HepG2 (cell line): ENCODE data around the gene ALG9. TPM values are rescaled to one million over a fixed set of nuclear protein-coding genes. Genes with fewer than 3 reads are reported as not detected.

Experiments
- ELF3 ChIP-seq: IDR thresholded peaks from 2 replicates; pipeline ENCODE4 v1.6.1; 2016; ENCODE audit warnings: missing genetic modification reagents, missing compliant biosample characterization
- ERF ChIP-seq: IDR thresholded peaks from 2 replicates; pipeline ENCODE4 v1.6.1; 2018; ENCODE audit warnings: missing biosample characterization, missing genetic modification reagents
- GATA4 ChIP-seq: sonication (generic); IDR thresholded peaks from 2 replicates; pipeline ENCODE4 v1.6.1; 2016; ENCODE audit warnings: antibody characterized with exemption, low read depth, borderline replicate concordance
- HNF4G ChIP-seq, 2 experiments: sonication (generic) in 1 of 2; formaldehyde crosslinking in 1 of 2; IDR thresholded peaks; 2 replicates each; pipeline versions ENCODE4 v1.4.0 to v1.6.1; 2011 to 2020; ENCODE audit warnings: borderline replicate concordance in 2 of 2, low read depth in 2 of 2, mild to moderate bottlenecking in 2 of 2, low read length in 1 of 2, missing genetic modification reagents in 1 of 2, moderate library complexity in 1 of 2
- KAT7 ChIP-seq: IDR thresholded peaks from 2 replicates; pipeline ENCODE4 v1.6.1; 2018; ENCODE audit warnings: borderline replicate concordance, missing compliant biosample characterization
- PITX1 ChIP-seq: sonication (generic); formaldehyde crosslinking; IDR thresholded peaks from 2 replicates; pipeline ENCODE4 v1.5.1; 2020; ENCODE audit warnings: mild to moderate bottlenecking, missing genetic modification reagents
- POGZ ChIP-seq: sonication (generic); formaldehyde crosslinking; IDR thresholded peaks from 2 replicates; pipeline ENCODE4 v1.4.0; 2020; ENCODE audit warnings: mild to moderate bottlenecking, missing genetic modification reagents
- SALL1 ChIP-seq: sonication (generic); formaldehyde crosslinking; IDR thresholded peaks from 2 replicates; pipeline ENCODE4 v1.8.0; 2022; ENCODE audit warnings: mild to moderate bottlenecking, missing genetic modification reagents
- SAP130 ChIP-seq: IDR thresholded peaks from 2 replicates; pipeline ENCODE4 v1.6.1; 2016; ENCODE audit warnings: low read depth
- TAF1 ChIP-seq: sonication (generic); formaldehyde crosslinking; IDR thresholded peaks from 2 replicates; pipeline ENCODE4 v1.4.0; 2020; ENCODE audit warnings: missing genetic modification reagents
- WIZ ChIP-seq: sonication (generic); formaldehyde crosslinking; IDR thresholded peaks from 2 replicates; pipeline ENCODE4 v1.5.1; 2020; ENCODE audit warnings: mild to moderate bottlenecking, missing genetic modification reagents
- ZKSCAN8 ChIP-seq: IDR thresholded peaks from 2 replicates; pipeline ENCODE4 v1.6.1; 2016; ENCODE audit warnings: borderline replicate concordance, missing genetic modification reagents, missing compliant biosample characterization
- ZNF709 ChIP-seq: sonication (generic); formaldehyde crosslinking; IDR thresholded peaks from 2 replicates; pipeline ENCODE4 v1.5.0; 2020; ENCODE audit warnings: mild to moderate bottlenecking, missing genetic modification reagents
- ZNF737 ChIP-seq: sonication (generic); formaldehyde crosslinking; IDR thresholded peaks from 2 replicates; pipeline ENCODE4 v1.5.0; 2020; ENCODE audit warnings: missing genetic modification reagents, mild to moderate bottlenecking, borderline replicate concordance
- polyA plus RNA-seq, 8 experiments: library from polyadenylated mRNA; depleted of rRNA in 3 of 8; stranded (reverse) in 7 of 8; unstranded in 1 of 8; fragments of >200 nt; fragmentation: Illumina TruSeq in 4 of 8; extraction: Trizol in 4 of 8; gene quantifications; 2 replicates each; pipeline versions ENCODE4 v1.2.1 to v1.2.3, GENCODE V29; 2011 to 2016; ENCODE audit warnings: low read depth in 4 of 8, missing spikeins in 1 of 8, mixed read lengths in 1 of 8; ENCODE audit not compliant: insufficient read depth in 1 of 8
- total RNA-seq, 5 experiments: library from RNA; depleted of rRNA; stranded (reverse); fragments of >200 nt; fragmentation: Illumina TruSeq; extraction: Trizol; gene quantifications; 2 replicates each; pipeline ENCODE4 v1.2.3, GENCODE V29; 2016; ENCODE audit warnings: low read depth in 1 of 5
- TF ChIP-seq, protein P1 (sequence below): sonication (generic); formaldehyde crosslinking; IDR thresholded peaks from 2 replicates; pipeline ENCODE4 v1.5.0; 2020; ENCODE audit warnings: mild to moderate bottlenecking, missing genetic modification reagents
- TF ChIP-seq, protein P2 (sequence below): sonication (generic); formaldehyde crosslinking; IDR thresholded peaks from 2 replicates; pipeline ENCODE4 v1.4.0; 2020; ENCODE audit warnings: missing genetic modification reagents
- TF ChIP-seq, protein P3 (sequence below): sonication (generic); formaldehyde crosslinking; IDR thresholded peaks from 2 replicates; pipeline ENCODE4 v1.4.0; 2020; ENCODE audit warnings: missing genetic modification reagents
- TF ChIP-seq, protein P4 (sequence below): sonication (generic); formaldehyde crosslinking; IDR thresholded peaks from 2 replicates; pipeline ENCODE4 v1.4.0; 2020; ENCODE audit warnings: missing genetic modification reagents
- TF ChIP-seq, protein P5 (sequence below): sonication (generic); formaldehyde crosslinking; IDR thresholded peaks from 2 replicates; pipeline ENCODE4 v1.9.0; 2021; ENCODE audit warnings: missing genetic modification reagents, borderline replicate concordance

ALG9 gene
- total and polyA plus RNA-seq, 2 of the 13 experiments (the other 11 are each of a cell fraction or from before 2014, with no cell fraction given), result 39.4 to 40.6 TPM

DNA sequence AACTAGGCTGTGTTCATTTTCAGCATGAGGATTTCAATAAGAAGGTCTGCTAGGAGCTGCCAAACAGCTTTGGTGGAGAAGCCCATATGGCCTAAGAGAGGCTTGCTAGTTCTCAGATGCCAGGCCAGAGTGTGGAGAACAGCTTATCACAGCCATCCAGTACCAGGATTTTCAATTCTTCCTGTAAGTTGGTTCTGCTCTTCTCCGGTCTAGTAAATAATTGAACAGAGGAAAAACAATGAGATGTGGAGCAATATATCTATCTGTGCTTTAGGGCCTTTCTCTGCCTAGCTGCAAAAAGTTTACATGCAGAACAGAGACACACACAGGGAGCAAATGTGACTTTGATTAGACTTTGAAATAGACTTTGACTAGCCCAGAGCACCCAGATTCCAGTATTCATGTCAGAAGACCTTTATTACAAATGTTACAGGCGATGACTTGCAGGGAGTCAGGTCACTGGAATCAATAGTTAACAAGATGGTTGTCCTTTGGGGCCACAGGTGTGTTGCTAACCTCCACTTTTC is 85.4 kb downstream of the ALG9 start (continued):
- TF ChIP-seq, protein P1, sequence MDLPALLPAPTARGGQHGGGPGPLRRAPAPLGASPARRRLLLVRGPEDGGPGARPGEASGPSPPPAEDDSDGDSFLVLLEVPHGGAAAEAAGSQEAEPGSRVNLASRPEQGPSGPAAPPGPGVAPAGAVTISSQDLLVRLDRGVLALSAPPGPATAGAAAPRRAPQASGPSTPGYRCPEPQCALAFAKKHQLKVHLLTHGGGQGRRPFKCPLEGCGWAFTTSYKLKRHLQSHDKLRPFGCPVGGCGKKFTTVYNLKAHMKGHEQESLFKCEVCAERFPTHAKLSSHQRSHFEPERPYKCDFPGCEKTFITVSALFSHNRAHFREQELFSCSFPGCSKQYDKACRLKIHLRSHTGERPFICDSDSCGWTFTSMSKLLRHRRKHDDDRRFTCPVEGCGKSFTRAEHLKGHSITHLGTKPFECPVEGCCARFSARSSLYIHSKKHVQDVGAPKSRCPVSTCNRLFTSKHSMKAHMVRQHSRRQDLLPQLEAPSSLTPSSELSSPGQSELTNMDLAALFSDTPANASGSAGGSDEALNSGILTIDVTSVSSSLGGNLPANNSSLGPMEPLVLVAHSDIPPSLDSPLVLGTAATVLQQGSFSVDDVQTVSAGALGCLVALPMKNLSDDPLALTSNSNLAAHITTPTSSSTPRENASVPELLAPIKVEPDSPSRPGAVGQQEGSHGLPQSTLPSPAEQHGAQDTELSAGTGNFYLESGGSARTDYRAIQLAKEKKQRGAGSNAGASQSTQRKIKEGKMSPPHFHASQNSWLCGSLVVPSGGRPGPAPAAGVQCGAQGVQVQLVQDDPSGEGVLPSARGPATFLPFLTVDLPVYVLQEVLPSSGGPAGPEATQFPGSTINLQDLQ (CRISPR knock-in tag), result no peak
- TF ChIP-seq, protein P2, sequence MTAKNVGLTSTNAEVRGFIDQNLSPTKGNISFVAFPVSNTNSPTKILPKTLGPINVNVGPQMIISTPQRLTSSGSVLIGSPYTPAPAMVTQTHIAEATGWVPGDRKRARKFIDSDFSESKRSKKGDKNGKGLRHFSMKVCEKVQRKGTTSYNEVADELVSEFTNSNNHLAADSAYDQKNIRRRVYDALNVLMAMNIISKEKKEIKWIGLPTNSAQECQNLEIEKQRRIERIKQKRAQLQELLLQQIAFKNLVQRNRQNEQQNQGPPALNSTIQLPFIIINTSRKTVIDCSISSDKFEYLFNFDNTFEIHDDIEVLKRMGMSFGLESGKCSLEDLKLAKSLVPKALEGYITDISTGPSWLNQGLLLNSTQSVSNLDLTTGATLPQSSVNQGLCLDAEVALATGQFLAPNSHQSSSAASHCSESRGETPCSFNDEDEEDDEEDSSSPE (CRISPR knock-in tag), result no peak
- TF ChIP-seq HNF4G (IDR thresholded peaks at IDR 0.05; ENCODE audit: borderline replicate concordance, low read depth, low read length), result 0 out of 2 replicates have a peak, but pooled peaks have one; percentile 16
- TF ChIP-seq HNF4G (CRISPR knock-in tag; IDR thresholded peaks at IDR 0.05; ENCODE audit: borderline replicate concordance, low read depth), result no peak
- TF ChIP-seq SAP130 (CRISPR knock-in tag), result peak; percentile 58
- TF ChIP-seq, protein P3, sequence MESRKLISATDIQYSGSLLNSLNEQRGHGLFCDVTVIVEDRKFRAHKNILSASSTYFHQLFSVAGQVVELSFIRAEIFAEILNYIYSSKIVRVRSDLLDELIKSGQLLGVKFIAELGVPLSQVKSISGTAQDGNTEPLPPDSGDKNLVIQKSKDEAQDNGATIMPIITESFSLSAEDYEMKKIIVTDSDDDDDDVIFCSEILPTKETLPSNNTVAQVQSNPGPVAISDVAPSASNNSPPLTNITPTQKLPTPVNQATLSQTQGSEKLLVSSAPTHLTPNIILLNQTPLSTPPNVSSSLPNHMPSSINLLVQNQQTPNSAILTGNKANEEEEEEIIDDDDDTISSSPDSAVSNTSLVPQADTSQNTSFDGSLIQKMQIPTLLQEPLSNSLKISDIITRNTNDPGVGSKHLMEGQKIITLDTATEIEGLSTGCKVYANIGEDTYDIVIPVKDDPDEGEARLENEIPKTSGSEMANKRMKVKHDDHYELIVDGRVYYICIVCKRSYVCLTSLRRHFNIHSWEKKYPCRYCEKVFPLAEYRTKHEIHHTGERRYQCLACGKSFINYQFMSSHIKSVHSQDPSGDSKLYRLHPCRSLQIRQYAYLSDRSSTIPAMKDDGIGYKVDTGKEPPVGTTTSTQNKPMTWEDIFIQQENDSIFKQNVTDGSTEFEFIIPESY (CRISPR knock-in tag), result no peak
- no peak for TF ChIP-seq TAF1 (CRISPR knock-in tag)
- TF ChIP-seq, protein P4, sequence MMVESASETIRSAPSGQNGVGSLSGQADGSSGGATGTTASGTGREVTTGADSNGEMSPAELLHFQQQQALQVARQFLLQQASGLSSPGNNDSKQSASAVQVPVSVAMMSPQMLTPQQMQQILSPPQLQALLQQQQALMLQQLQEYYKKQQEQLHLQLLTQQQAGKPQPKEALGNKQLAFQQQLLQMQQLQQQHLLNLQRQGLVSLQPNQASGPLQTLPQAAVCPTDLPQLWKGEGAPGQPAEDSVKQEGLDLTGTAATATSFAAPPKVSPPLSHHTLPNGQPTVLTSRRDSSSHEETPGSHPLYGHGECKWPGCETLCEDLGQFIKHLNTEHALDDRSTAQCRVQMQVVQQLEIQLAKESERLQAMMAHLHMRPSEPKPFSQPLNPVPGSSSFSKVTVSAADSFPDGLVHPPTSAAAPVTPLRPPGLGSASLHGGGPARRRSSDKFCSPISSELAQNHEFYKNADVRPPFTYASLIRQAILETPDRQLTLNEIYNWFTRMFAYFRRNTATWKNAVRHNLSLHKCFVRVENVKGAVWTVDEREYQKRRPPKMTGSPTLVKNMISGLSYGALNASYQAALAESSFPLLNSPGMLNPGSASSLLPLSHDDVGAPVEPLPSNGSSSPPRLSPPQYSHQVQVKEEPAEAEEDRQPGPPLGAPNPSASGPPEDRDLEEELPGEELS (CRISPR knock-in tag), result peak; percentile 63
- TF ChIP-seq SALL1 (CRISPR knock-in tag), result peak; percentile 43; the same call in 1 of the 2 replicates
- no peak for TF ChIP-seq ZNF737 (CRISPR knock-in tag)
- TF ChIP-seq KAT7 (CRISPR knock-in tag), result peak; percentile 19; the same call in 1 of the 2 replicates
- TF ChIP-seq ZKSCAN8 (CRISPR knock-in tag), result no peak
- TF ChIP-seq PITX1 (CRISPR knock-in tag), result 0 out of 2 replicates have a peak, but pooled peaks have one; percentile 33
- TF ChIP-seq ERF, result peak; percentile 35; the same call in 1 of the 2 replicates
- TF ChIP-seq POGZ (CRISPR knock-in tag), result peak; percentile 50; the same call in 1 of the 2 replicates
- no peak for TF ChIP-seq ZNF709 (CRISPR knock-in tag)
- TF ChIP-seq WIZ (CRISPR knock-in tag), result no peak
- peak; percentile 35; the same call in 1 of the 2 replicates for TF ChIP-seq ELF3 (CRISPR knock-in tag)
- TF ChIP-seq, protein P5, sequence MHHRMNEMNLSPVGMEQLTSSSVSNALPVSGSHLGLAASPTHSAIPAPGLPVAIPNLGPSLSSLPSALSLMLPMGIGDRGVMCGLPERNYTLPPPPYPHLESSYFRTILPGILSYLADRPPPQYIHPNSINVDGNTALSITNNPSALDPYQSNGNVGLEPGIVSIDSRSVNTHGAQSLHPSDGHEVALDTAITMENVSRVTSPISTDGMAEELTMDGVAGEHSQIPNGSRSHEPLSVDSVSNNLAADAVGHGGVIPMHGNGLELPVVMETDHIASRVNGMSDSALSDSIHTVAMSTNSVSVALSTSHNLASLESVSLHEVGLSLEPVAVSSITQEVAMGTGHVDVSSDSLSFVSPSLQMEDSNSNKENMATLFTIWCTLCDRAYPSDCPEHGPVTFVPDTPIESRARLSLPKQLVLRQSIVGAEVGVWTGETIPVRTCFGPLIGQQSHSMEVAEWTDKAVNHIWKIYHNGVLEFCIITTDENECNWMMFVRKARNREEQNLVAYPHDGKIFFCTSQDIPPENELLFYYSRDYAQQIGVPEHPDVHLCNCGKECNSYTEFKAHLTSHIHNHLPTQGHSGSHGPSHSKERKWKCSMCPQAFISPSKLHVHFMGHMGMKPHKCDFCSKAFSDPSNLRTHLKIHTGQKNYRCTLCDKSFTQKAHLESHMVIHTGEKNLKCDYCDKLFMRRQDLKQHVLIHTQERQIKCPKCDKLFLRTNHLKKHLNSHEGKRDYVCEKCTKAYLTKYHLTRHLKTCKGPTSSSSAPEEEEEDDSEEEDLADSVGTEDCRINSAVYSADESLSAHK, result no peak
- TF ChIP-seq GATA4, result peak; percentile 38; the same call in 1 of the 2 replicates
